BE2C (cell line): Measurements from ENCODE around the gene CAPN3.

Experiments used
- DNase-seq: peaks from one replicate; pipeline ENCODE4 v3.0.0-alpha.2; 2020
- H3K27me3 ChIP-seq: fragments of 250-450 bp; sonication (Bioruptor Pico); 2 replicates; pipeline ENCODE4 v1.5.1; 2020; ENCODE audit warnings: mild to moderate bottlenecking
- H3K36me3 ChIP-seq: fragments of 250-450 bp; sonication (Bioruptor Pico); 2 replicates; pipeline ENCODE4 v1.5.1; 2020; ENCODE audit warnings: mild to moderate bottlenecking
- H3K4me1 ChIP-seq: fragments of 250-450 bp; sonication (Bioruptor Pico); 2 replicates; pipeline ENCODE4 v1.5.1; 2020
- H3K4me3 ChIP-seq: 2 replicates; pipeline ENCODE4 v1.5.1; 2011; ENCODE audit warnings: low read depth, low read length
- H3K9me3 ChIP-seq: fragments of 250-450 bp; sonication (Bioruptor Pico); 2 replicates; pipeline ENCODE4 v1.5.1; 2020
- CTCF ChIP-seq: IDR thresholded peaks from 2 replicates; pipeline ENCODE4 v1.5.1; 2012; ENCODE audit warnings: mild to moderate bottlenecking, low read depth, low read length

Gene CAPN3

GRCh38 chr15:42408178-42408577 is 48.9 kb downstream of the CAPN3 start:
- Histone ChIP-seq H3K9me3 (no peaks in the 10 kb centered on the region), H3K4me1 (no peaks in the 10 kb centered on the region), H3K4me3 (no peak overlapping the region), H3K36me3 (no peaks in the 10 kb centered on the region; the same call in none of the 2 replicates), H3K27me3 (no peaks in the 10 kb centered on the region)
- no peak for TF ChIP-seq CTCF
- no peak for DNase-seq

GRCh38 chr15:42409011-42409410 is 49.7 kb downstream of the CAPN3 start:
- Histone ChIP-seq H3K36me3 (no peaks in the 10 kb centered on the region; the same call in none of the 2 replicates), H3K27me3 (no peaks in the 10 kb centered on the region), H3K4me1 (no peaks in the 10 kb centered on the region), H3K4me3 (no peak overlapping the region), H3K9me3 (no peaks in the 10 kb centered on the region)
- TF ChIP-seq CTCF: no peak
- no peak for DNase-seq

GRCh38 chr15:42411884-42412283 is 52.6 kb downstream of the CAPN3 start:
- Histone ChIP-seq H3K36me3 (peaks cover 10% of the 10 kb centered on the region), H3K4me1 (no peaks in the 10 kb centered on the region), H3K9me3 (no peaks in the 10 kb centered on the region), H3K4me3 (no peak overlapping the region), H3K27me3 (no peaks in the 10 kb centered on the region)
- TF ChIP-seq CTCF: no peak
- DNase-seq: no peak

GRCh38 chr15:42413920-42414319 is 54.6 kb downstream of the CAPN3 start:
- Histone ChIP-seq H3K4me1 (no peaks in the 10 kb centered on the region), H3K36me3 (peaks cover 15% of the 10 kb centered on the region), H3K9me3 (no peaks in the 10 kb centered on the region), H3K4me3 (no peak overlapping the region), H3K27me3 (no peaks in the 10 kb centered on the region)
- TF ChIP-seq CTCF: no peak
- DNase-seq: no peak

- no peak for DNase-seq
- Histone ChIP-seq H3K4me3 (no peak overlapping the region), H3K4me1 (no peaks in the 10 kb centered on the region), H3K27me3 (no peaks in the 10 kb centered on the region), H3K36me3 (peaks cover 41% of the 10 kb centered on the region), H3K9me3 (no peaks in the 10 kb centered on the region)
- no peak for TF ChIP-seq CTCF
Measured at GRCh38 chr15:42419369-42419768, 60.1 kb downstream of the CAPN3 start.

- Histone ChIP-seq H3K4me3 (no peak overlapping the region), H3K4me1 (no peaks in the 10 kb centered on the region), H3K9me3 (no peaks in the 10 kb centered on the region), H3K27me3 (no peaks in the 10 kb centered on the region), H3K36me3 (peaks cover 38% of the 10 kb centered on the region)
- TF ChIP-seq CTCF: no peak
- DNase-seq: no peak
Measured at GRCh38 chr15:42421376-42421775, 62.1 kb downstream of the CAPN3 start.
